Measurements from ENCODE around the gene CDK16.
A peak's percentile ranks its signal among the peaks of the same experiment; 100 is the strongest.

CDK16 gene

GRCh38 chrX:47186096-47186740, 32.3 kb upstream of the CDK16 start:
- no peak for DNase-seq (ENCODE audit: low spot score)

- DNase-seq (ENCODE audit: low spot score) = no peak
Observed at GRCh38 chrX:47187106-47187677, 31.3 kb upstream of the CDK16 start.

GRCh38 chrX:47189906-47190305, 28.6 kb upstream of the CDK16 start:
- no peak for DNase-seq (ENCODE audit: low spot score)

GRCh38 chrX:47190445-47191269, 27.8 kb upstream of the CDK16 start:
- peak; percentile 84 for DNase-seq (ENCODE audit: low spot score)

- DNase-seq (ENCODE audit: low spot score) = no peak
Observed at GRCh38 chrX:47191331-47191730, 27.1 kb upstream of the CDK16 start.

GRCh38 chrX:47191806-47192401, 26.6 kb upstream of the CDK16 start:
- DNase-seq (ENCODE audit: low spot score) = no peak

- peak; percentile 91 for DNase-seq (ENCODE audit: low spot score)
Observed at GRCh38 chrX:47193475-47194193, 24.8 kb upstream of the CDK16 start, which contains the start of gene UBA1. UBA1 (plus strand) TSS chrX:47193829; CDS start chrX:47198803, 4,974 bp downstream.

- no peak for DNase-seq (ENCODE audit: low spot score)
Observed at GRCh38 chrX:47194194-47194787, 24.2 kb upstream of the CDK16 start.

GRCh38 chrX:47196098-47196497, 22.4 kb upstream of the CDK16 start:
- no peak for DNase-seq (ENCODE audit: low spot score)

- DNase-seq (ENCODE audit: low spot score) = no peak
Observed at GRCh38 chrX:47197526-47197925, 21.0 kb upstream of the CDK16 start.

GRCh38 chrX:47198026-47198686, 20.3 kb upstream of the CDK16 start:
- DNase-seq (ENCODE audit: low spot score) = no peak

- no peak for DNase-seq (ENCODE audit: low spot score)
Observed at GRCh38 chrX:47198687-47199080, 19.8 kb upstream of the CDK16 start.

GRCh38 chrX:47199286-47199685, 19.2 kb upstream of the CDK16 start:
- no peak for DNase-seq (ENCODE audit: low spot score)

GRCh38 chrX:47200385-47201150, 17.9 kb upstream of the CDK16 start:
- DNase-seq (ENCODE audit: low spot score) = no peak

- no peak for DNase-seq (ENCODE audit: low spot score)
Observed at GRCh38 chrX:47201345-47201944, 17.0 kb upstream of the CDK16 start.

GRCh38 chrX:47202316-47202715, 16.2 kb upstream of the CDK16 start:
- DNase-seq (ENCODE audit: low spot score) = no peak

- no peak for DNase-seq (ENCODE audit: low spot score)
Observed at GRCh38 chrX:47202877-47203276, 15.6 kb upstream of the CDK16 start.

- no peak for DNase-seq (ENCODE audit: low spot score)
Observed at GRCh38 chrX:47204970-47205369, 13.5 kb upstream of the CDK16 start.

- no peak for DNase-seq (ENCODE audit: low spot score)
Observed at GRCh38 chrX:47206316-47206715, 12.2 kb upstream of the CDK16 start.

GRCh38 chrX:47208108-47208507, 10.4 kb upstream of the CDK16 start:
- no peak for DNase-seq (ENCODE audit: low spot score)
